ENCODE results near the gene IGF1R. TPM values are rescaled to one million over a fixed set of nuclear protein-coding genes. Genes with fewer than 3 reads are reported as not detected.

Gene IGF1R
- total RNA-seq, 1 experiment from 2014 or later: 125 TPM

GRCh38 chr15:98826658-98827057 lies 178.3 kb downstream of the IGF1R start:
- ChIA-PET POLR2A (no interaction called here), CTCF (no interaction called here)
- Mint-ChIP-seq H3K9me3 (peaks cover 23% of the 10 kb centered on the region), H3K4me3 (peak overlapping the region; percentile 21), H3K36me3 (peaks cover 28% of the 10 kb centered on the region), H3K27me3 (ENCODE audit: low read depth) (no peaks in the 10 kb centered on the region), H3K27ac (peak overlapping the region; percentile 83), H3K4me1 (peaks cover 95% of the 10 kb centered on the region)
- DNase-seq (ENCODE audit: low spot score): no peak
- no peak for ATAC-seq
- TF ChIP-seq ZNF121 (CRISPR knock-in tag; IDR thresholded peaks at IDR 0.05) (no peak), ARID4B (CRISPR knock-in tag; IDR thresholded peaks at IDR 0.05; ENCODE audit: borderline replicate concordance) (no peak), TEAD1 (CRISPR knock-in tag; IDR thresholded peaks at IDR 0.05) (no peak), KAT7 (CRISPR knock-in tag; IDR thresholded peaks at IDR 0.05; ENCODE audit: borderline replicate concordance) (no peak), GTF2I (CRISPR knock-in tag; conservative IDR thresholded peaks at IDR 0.05) (no peak), ZNF232 (CRISPR knock-in tag; IDR thresholded peaks at IDR 0.05) (no peak), AR (CRISPR knock-in tag; IDR thresholded peaks at IDR 0.05) (no peak), ZNF317 (CRISPR knock-in tag; IDR thresholded peaks at IDR 0.05; ENCODE audit: borderline replicate concordance, low read depth) (no peak), ATF2 (CRISPR knock-in tag; IDR thresholded peaks at IDR 0.05; ENCODE audit: borderline replicate concordance, low read depth) (no peak), MLX (CRISPR knock-in tag; IDR thresholded peaks at IDR 0.05) (no peak), GABPB1 (CRISPR knock-in tag; IDR thresholded peaks at IDR 0.05) (no peak), PREB (CRISPR knock-in tag; IDR thresholded peaks at IDR 0.05; ENCODE audit: borderline replicate concordance) (no peak), CREM (CRISPR knock-in tag; IDR thresholded peaks at IDR 0.05) (no peak), CREB1 (CRISPR knock-in tag; IDR thresholded peaks at IDR 0.05) (no peak)

GRCh38 chr15:98827217-98827616 lies 178.9 kb downstream of the IGF1R start:
- DNase-seq (ENCODE audit: low spot score): no peak
- Mint-ChIP-seq H3K27ac (peak overlapping the region; percentile 83), H3K36me3 (peaks cover 33% of the 10 kb centered on the region), H3K4me3 (peak overlapping the region; percentile 21), H3K9me3 (peaks cover 28% of the 10 kb centered on the region), H3K27me3 (ENCODE audit: low read depth) (no peaks in the 10 kb centered on the region), H3K4me1 (peaks cover 95% of the 10 kb centered on the region)
- ChIA-PET CTCF (no interaction called here), POLR2A (interaction anchor here (0.6 kb wide), 2 partner anchors 9 to 76 kb away, joined by 3 read pairs; no protein-coding TSS in a partner anchor)
- ATAC-seq: no peak
- no peak for TF ChIP-seq JUN (CRISPR knock-in tag; IDR thresholded peaks at IDR 0.05)
- TF ChIP-seq NFE2L1 (CRISPR knock-in tag; IDR thresholded peaks at IDR 0.05): no peak
- TF ChIP-seq USF1 (CRISPR knock-in tag; IDR thresholded peaks at IDR 0.05): no peak
- TF ChIP-seq ZNF396 (CRISPR knock-in tag; IDR thresholded peaks at IDR 0.05; ENCODE audit: borderline replicate concordance): no peak
- no peak for TF ChIP-seq HMGA2 (CRISPR knock-in tag; IDR thresholded peaks at IDR 0.05)
- no peak for TF ChIP-seq TCF7 (CRISPR knock-in tag; IDR thresholded peaks at IDR 0.05; ENCODE audit: low read depth)
- no peak for TF ChIP-seq IRF1 (CRISPR knock-in tag; IDR thresholded peaks at IDR 0.05)
- TF ChIP-seq NR1H2 (CRISPR knock-in tag; IDR thresholded peaks at IDR 0.05): no peak
- no peak for TF ChIP-seq TEAD1 (CRISPR knock-in tag; IDR thresholded peaks at IDR 0.05)
- no peak for TF ChIP-seq ZNF219 (CRISPR knock-in tag; IDR thresholded peaks at IDR 0.05; ENCODE audit: borderline replicate concordance)
- TF ChIP-seq FOXK1 (CRISPR knock-in tag; IDR thresholded peaks at IDR 0.05): no peak

Measured in WTC11 (cell line).